Mucosa of descending colon (tissue), 3 donors: ENCODE data around the gene SLC17A6. TPM values are rescaled to one million over a fixed set of nuclear protein-coding genes. Genes with fewer than 3 reads are reported as not detected.

Experiments
- ATAC-seq: fragments of 200-7000 bp; cut with Tn5 transposase; one replicate; pipeline ENCODE4 v1.9.1; 2020; ENCODE audit warnings: mild to moderate bottlenecking, moderate library complexity
- DNase-seq, 3 donors: peaks; one replicate each; pipeline ENCODE4 v3.0.0-alpha.2; 2020
- H3K36me3 ChIP-seq: fragments of 200-600 bp; one replicate; pipeline ENCODE4 v1.8.0; 2021; ENCODE audit warnings: low read depth, mild to moderate bottlenecking
- H3K4me1 ChIP-seq: fragments of 200-600 bp; one replicate; pipeline ENCODE4 v1.8.0; 2021; ENCODE audit warnings: low read depth, mild to moderate bottlenecking
- H3K4me3 ChIP-seq: fragments of 200-600 bp; one replicate; pipeline ENCODE4 v1.8.0; 2021; ENCODE audit warnings: mild to moderate bottlenecking
- H3K9me3 ChIP-seq: fragments of 200-600 bp; one replicate; pipeline ENCODE4 v1.8.0; 2021; ENCODE audit warnings: mild to moderate bottlenecking
- intact Hi-C, 2 donors: fragments of 100-400 bp; cut with DNase I in 1 of 2; cut with micrococcal nuclease in 1 of 2; formaldehyde crosslinking; loops; one replicate each; pipeline versions ENCODE4 v1.11.0 to v1.11.1; 2022; cut with DNase I, micrococcal nuclease
- total RNA-seq, 3 donors: library from RNA; stranded (reverse); fragmentation: NEBNext Ultra II Directional in 2 of 3; extraction: Animal tissue kit (Norgen Biotek cat#: 25700) in 2 of 3; gene quantifications; one replicate each; pipeline versions ENCODE4 v1.2.1 to v1.2.4, GENCODE V29; 2021 to 2023
- TF ChIP-seq, protein P1 (sequence below): fragments of 200-600 bp; IDR thresholded peaks from one replicate; pipeline ENCODE4 v1.8.0; 2022; ENCODE audit warnings: antibody characterized with exemption, mild to moderate bottlenecking
- donor health status: DM: no; HTN: no; CAD: no; lungs with moderate emphysema.
- donor health status: DM: no; HTN: no; CAD: no.
- donor health status: DM: no; HTN: yes; CAD: no.

The SLC17A6 gene
- total RNA-seq, 3 donors from 2014 or later, result not detected

DNA sequence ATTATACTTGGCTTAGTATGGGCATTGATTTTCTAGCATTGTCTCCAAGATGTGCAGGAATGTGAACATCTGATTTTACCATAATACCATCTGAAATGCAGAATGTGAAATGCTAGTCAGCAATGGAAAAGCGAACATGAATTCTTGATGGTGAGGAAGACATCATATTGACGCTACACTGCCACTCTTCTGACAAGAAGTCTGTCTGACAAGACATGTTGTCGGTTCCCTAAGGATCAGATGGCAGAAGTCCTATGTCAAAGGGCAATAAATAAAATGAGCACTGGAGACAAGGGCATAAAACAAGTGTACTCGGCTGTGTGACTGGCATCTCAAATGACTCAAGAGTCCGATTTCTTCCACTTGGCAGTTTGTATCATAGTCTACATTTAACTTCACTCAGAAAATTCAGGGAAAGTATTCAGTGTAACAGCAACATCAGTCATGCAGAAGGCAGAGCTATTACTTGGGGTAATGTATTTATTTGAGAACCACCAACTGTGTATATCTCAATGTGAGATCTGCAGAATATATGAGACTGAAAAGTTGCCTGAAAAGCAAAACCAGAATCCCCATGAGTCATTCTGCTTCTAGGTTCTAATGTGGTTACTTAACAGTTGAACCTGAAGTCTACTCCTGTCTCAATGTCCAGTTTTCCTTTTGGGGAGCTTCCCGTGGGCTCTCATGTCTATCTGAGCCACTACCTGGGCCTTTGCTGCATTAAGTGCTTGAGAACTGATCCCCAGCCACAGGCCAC, 51.5 kb downstream of the SLC17A6 start:
- Histone ChIP-seq H3K4me1 (no peaks in the 10 kb centered on the region), H3K9me3 (no peaks in the 10 kb centered on the region), H3K4me3 (no peak overlapping the region), H3K36me3 (no peaks in the 10 kb centered on the region)
- intact Hi-C loops, result no loop called here
- TF ChIP-seq, protein P1, sequence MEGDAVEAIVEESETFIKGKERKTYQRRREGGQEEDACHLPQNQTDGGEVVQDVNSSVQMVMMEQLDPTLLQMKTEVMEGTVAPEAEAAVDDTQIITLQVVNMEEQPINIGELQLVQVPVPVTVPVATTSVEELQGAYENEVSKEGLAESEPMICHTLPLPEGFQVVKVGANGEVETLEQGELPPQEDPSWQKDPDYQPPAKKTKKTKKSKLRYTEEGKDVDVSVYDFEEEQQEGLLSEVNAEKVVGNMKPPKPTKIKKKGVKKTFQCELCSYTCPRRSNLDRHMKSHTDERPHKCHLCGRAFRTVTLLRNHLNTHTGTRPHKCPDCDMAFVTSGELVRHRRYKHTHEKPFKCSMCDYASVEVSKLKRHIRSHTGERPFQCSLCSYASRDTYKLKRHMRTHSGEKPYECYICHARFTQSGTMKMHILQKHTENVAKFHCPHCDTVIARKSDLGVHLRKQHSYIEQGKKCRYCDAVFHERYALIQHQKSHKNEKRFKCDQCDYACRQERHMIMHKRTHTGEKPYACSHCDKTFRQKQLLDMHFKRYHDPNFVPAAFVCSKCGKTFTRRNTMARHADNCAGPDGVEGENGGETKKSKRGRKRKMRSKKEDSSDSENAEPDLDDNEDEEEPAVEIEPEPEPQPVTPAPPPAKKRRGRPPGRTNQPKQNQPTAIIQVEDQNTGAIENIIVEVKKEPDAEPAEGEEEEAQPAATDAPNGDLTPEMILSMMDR, result no peak
- DNase-seq, result no peak
- ATAC-seq, result no peak

DNA sequence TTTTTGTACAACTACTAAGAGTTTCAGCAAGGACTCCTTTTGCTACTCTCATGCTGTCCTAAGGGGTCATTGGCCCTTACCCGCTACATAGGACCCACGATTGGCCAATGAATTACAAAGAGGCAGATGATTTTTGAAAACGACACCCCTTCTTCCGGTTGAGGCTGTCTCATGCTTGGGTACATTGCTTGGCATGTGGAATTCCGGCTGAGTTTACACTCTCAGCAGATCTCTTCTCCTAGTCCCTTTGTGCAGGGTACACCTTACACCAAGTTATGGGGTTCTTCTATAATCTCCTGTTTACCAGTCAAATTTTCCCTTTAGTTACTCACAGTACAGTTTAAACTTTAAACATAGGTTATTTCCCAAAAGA, 52.1 kb downstream of the SLC17A6 start:
- intact Hi-C loops, result no loop called here
- Histone ChIP-seq H3K9me3 (no peaks in the 10 kb centered on the region), H3K36me3 (no peaks in the 10 kb centered on the region), H3K4me1 (no peaks in the 10 kb centered on the region), H3K4me3 (no peak overlapping the region)
- no peak for ATAC-seq
- TF ChIP-seq, protein P1, result no peak
- DNase-seq, result no peak

DNA sequence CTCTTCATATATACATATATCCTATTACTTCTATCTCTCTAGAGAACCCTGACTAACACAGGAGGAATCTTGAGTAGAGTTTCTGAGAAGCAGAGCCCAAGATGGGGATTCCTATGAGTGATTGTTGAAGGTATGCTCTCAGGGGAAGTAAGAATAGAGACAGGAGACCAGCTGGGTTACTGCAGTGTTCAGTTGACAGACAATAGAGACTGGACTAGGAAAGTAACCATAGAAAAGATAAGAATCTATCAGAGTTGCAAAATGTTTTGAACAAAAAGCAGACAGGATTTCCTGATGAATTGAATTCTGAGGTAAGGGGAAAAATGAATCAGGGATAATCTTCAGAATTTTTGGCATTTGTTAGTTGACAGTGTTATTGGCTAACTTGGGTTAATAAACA, 54.4 kb downstream of the SLC17A6 start:
- Histone ChIP-seq H3K4me3 (no peak overlapping the region), H3K4me1 (no peaks in the 10 kb centered on the region), H3K9me3 (no peaks in the 10 kb centered on the region), H3K36me3 (no peaks in the 10 kb centered on the region)
- intact Hi-C loops, result no loop called here
- TF ChIP-seq, protein P1, result no peak
- ATAC-seq (no peak), DNase-seq (no peak)

DNA sequence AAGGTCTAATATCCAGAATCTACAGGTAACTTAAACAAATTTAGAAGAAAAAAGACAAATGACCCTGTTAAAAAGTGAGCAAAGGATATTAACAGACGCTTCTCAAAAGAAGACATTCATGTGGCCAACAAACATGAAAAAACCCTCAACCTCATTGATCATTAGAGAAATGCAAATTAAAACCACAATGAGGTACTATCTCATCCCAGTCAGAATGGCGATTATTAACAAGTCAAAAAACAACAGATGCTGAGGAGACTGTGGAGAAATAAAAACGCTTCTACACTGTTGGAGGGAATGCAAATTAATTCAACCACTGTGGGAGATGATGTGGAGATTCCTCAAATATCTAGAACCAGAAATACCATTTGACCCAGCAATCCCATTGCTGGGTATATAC, 67.2 kb downstream of the SLC17A6 start:
- no peak for DNase-seq
- no peaks in the 10 kb centered on the region for H3K4me1 ChIP-seq
- no peak for ATAC-seq
- no peaks in the 10 kb centered on the region for H3K9me3 ChIP-seq
- intact Hi-C loops, result no loop called here
- no peak overlapping the region for H3K4me3 ChIP-seq
- H3K36me3 ChIP-seq, result no peaks in the 10 kb centered on the region
- TF ChIP-seq, protein P1, result no peak

DNA sequence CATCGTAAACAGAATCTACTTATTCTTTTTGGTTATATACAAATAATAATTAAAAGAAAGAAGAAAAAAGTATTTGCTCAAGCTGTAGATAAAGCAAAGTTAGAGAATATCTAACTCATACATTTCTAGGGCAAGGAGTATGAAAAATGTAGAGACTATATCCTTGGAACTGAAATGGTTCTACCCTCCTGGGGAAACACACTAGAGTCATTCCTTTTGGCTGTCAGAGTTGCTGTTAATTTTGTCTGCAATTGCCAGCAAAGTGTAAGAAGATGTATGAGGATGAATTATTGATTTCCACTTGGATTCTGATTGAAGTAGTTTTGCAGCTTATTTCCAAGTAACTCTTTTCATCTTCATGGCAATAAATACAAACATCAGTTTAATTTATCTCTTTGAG, 69.1 kb downstream of the SLC17A6 start:
- TF ChIP-seq, protein P1, result no peak
- ATAC-seq (no peak), DNase-seq (no peak)
- Histone ChIP-seq H3K36me3 (no peaks in the 10 kb centered on the region), H3K4me3 (no peak overlapping the region), H3K4me1 (no peaks in the 10 kb centered on the region), H3K9me3 (no peaks in the 10 kb centered on the region)
- intact Hi-C loops, result no loop called here

DNA sequence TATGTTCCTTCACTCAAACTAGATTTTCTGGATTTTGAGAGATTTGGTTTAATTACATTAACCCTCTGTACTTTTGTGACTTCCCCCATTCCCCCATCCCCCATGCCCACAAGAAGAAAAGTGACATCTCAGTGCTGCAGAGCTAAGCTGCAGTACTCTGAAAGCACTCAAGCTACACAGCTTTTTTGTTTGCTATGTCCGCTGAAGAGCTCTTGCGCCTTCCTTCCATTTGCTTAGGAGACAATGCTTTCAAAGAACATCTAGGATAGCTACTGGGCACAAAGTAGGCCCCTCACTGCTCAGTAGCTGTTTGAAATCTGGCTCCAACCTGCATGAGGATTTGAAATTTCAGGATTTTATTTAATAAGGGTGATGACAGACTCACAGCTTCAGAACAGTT, 69.7 kb downstream of the SLC17A6 start:
- H3K9me3 ChIP-seq, result no peaks in the 10 kb centered on the region
- intact Hi-C loops, result no loop called here
- ATAC-seq (no peak), DNase-seq (no peak)
- H3K4me1 ChIP-seq, result no peaks in the 10 kb centered on the region
- H3K36me3 ChIP-seq, result no peaks in the 10 kb centered on the region
- H3K4me3 ChIP-seq, result no peak overlapping the region
- TF ChIP-seq, protein P1, result no peak
